ENCODE results near the gene GRIPAP1.
A peak's percentile ranks its signal among the peaks of the same experiment; 100 is the strongest.

Gene GRIPAP1

GRCh38 chrX:48957827-48958634 is 44.0 kb downstream of the GRIPAP1 start:
- peak; percentile 92 for DNase-seq

DNA sequence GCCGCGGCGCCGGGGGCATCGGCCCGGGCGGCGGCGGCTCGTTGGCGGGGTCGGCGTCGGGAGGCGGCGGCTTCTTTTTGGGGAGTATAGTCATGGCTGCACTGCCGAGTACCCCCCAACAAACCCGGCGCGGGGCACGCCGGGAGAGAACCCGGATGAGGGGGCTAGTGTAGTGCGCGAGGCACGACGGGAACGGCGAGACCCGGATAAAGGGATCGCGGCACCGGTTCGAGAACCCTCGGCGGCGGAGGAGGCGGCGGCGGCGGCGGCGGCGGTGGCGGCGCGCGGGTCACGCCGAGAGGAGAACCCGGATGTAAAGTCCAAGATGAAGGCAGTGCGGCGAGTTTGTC is 44.6 kb downstream of the GRIPAP1 start, which contains the start of gene OTUD5:
Gene OTUD5, minus strand, starts transcription at position 131 of the 350 bp plus-strand sequence. Its CDS starts 37 bp downstream, at position 94.
- DNase-seq: peak; percentile 55

DNA sequence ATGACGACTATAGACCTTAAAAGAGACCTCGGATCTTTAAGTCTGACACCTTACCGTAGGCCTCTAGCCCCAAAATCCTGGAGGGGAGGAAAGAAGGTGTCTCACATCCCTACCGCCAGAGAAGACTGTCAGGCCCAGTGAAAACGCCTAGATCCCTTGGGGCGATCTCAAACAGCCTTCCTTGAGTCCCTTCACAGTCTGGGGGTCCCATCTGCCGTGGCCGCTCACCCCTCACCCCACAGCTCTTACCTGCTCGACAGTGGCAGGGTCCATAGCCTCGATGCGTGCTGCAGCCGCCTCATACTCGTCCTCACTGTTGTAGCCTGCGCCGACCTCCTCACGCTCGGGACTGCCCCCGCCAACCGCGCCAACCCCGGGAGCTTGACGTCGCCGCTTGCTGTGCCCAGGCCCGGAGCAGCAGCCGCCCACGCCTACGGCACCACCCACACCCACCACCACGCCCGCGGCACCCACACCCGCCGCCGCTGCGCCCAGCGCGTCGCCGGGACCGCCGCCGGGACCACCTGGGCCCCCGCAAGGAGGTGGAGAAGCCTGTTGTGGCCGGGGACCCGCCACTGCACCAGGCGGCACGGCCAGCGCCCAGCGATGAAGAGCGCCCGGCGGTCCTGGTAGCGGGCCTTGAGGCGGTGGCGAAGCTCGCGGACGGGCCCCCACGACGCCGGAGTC is 45.2 kb downstream of the GRIPAP1 start:
- DNase-seq: no peak

DNA sequence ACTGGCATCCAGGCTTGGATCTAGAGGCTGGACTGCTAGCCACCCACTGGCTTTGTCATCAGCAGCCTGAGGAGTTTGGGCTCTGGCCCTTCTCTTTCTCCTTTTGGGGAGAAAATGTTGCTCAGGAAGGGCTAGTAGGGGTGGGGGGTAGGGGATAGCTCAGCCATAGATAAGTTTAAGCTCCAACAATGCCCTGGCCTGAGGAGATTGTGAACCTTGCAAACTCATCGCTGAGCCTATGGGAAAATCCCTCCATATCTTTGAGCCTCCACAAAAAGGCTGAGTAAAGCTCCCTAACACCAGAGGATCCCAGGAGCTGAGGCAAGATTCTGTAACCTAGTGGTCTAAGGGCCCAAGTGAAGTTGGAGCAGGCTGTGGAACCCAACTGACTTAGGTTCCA is 53.5 kb downstream of the GRIPAP1 start:
- no peak for DNase-seq

DNA sequence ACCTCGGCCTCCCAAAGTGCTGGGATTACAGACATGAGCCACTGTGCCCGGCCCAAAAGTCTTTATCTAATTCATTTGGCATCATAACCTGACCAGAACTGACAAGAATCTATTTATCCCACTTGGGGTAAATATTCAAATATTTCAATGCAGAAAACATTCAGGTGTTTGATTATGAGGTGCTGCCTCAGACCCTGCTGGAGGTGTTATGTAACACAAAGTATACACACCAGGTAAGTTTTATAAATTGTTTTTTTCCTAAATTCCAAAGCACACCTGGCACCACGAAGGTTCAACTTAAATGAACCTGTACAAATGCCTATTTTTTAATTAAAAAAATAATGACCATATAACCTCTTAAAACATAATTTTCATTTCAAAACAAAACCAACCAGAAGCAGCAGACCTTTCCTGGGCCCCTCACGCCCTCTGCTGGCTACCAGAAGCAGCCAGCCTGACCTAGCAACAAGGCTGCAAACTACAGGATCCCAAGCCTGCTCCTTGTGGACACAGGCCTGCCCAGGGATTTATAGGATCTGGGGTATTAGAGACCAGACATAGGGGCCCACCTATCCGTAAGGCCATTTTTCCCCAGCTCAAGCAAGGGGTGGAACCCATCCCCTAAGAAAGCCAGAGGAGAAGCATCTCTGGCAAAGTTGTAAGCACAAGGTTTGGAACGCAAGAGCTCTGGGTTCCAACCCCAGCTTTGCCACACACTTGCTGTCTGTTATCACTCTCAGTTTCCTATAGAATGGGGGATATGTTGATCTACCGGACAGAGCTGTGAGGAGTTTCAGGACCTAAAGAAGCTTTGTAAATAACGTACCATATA is 56.3 kb downstream of the GRIPAP1 start:
- peak; percentile 16 for DNase-seq

DNA sequence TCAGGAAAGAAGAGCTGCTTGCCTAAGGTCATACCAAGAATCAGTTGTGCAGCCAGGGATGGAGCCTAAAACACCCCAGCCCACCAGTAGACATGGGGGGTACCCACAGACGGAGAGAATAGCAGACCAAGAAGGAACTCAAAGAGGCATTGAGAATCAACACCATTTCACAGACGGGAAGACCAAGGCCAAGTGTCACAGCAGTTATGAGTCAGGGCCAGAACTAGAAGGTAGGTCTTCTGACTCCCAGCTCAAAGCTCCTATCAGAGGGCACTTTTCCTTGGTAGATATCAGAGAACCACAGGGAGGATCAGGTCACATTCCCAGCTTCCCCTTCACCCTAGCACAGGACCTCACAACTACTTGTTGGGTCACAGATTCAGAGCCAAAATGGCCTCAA is 59.2 kb downstream of the GRIPAP1 start:
- DNase-seq: no peak

GRCh38 chrX:48940404-48940955 is 61.6 kb downstream of the GRIPAP1 start:
- DNase-seq: no peak

- no peak for DNase-seq
Measured at GRCh38 chrX:48939524-48940228, 62.4 kb downstream of the GRIPAP1 start.

GRCh38 chrX:48938721-48939425 is 63.2 kb downstream of the GRIPAP1 start:
- DNase-seq: no peak

- no peak for DNase-seq
Measured at GRCh38 chrX:48937054-48937907, 64.8 kb downstream of the GRIPAP1 start.

DNA sequence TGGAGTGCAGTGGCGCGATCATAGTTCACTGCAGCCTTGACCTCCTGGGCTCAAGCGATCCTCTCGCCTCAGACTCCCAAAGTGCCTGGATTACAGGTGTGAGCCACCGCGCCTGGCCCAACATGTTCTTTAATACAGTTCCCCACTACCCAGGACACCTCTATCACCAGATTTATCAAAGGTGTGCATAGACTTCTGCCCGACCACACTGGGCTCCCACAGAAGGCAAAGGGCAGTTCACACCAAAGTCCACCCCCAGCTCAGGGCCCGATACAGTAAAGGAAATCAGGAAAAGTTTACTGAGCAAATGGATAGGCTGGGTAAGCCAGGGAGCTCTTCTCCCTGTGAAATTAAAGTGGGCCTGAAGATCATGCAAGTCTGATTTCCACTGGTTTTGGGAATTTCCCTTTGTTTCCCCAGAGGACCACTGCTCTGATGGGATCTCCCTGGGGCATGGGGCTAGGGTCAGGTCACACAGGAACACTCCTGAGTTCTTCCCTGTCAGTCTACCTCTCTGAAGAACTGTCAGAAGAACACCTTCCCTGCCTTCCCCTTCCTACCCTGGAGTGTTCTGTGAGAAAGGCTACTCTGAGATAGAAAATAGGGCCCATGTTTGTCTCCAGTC is 65.5 kb downstream of the GRIPAP1 start:
- DNase-seq: no peak

DNA sequence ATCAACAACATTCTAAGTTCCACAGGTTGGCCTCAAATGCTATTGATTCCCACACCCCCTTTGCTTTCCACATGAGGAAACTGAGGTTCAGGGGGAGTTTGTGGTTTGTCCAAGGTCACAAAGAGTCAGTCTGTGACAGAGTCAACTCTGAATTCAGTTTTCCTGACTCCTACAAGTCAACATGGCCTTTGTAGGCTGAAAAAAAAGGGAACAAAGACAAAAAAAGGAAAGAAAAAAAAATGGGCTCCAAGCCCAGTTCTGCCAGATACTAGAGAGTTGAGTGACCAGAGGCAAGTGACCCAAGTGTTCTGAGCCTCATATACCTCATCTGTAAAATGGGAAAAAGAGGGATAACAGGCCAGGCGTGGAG is 66.8 kb downstream of the GRIPAP1 start:
- no peak for DNase-seq

DNA sequence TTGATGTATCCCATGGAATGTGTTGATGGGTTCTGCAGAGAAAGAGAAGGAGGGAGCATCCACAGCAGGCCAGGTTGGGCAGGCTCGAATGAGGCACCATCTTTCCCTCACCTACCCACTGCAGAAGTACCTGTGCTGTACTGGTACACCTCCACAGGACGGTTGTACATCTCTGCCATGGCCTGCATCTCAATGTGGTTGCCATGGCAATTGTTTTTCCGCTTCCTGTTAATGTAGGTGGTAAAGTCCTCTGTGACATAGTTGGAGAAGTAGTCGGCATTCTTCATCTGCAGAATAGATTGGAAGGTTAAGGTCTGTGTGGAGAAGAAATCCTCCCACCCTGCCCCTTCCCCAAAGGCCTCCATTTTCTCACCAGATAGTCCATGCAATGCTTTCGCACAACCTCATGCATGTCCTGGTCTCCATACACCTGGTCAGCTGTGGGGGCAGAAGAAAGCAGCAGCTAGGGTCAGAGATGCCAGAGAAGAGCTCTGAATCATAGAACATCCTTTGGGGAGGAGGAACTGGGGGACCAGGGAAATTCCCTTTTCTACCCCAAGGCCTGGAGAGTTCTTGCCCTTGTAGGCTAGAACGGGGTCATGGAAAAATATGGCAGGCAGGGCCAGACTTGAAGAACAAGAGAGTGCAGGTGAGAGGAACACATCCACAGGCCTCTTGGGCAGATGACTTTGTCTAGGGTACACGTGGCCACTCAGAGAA is 67.3 kb downstream of the GRIPAP1 start:
- DNase-seq: no peak

DNA sequence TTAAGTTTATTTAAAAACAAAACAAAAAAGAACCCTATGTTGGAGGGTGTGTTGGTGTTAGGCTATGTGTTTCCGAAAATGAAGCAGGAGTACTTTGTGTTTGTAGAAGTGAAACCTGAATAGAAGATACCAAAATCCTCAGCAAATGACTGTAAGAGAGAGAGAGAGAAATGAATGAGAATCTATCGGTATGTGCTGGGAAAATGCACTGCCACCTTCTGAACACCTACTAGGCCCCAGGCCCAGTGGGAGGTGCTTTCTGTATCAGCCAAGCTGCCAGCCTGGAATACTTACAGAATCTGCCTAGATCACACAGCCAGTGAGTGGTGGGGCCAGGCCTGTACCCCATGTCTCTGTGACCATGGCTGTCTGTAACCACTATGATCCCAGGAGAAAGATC is 68.3 kb downstream of the GRIPAP1 start:
- DNase-seq: no peak

GRCh38 chrX:48927736-48928382 is 74.2 kb downstream of the GRIPAP1 start:
- no peak for DNase-seq

GRCh38 chrX:48927123-48927522 is 74.9 kb downstream of the GRIPAP1 start:
- no peak for DNase-seq

DNA sequence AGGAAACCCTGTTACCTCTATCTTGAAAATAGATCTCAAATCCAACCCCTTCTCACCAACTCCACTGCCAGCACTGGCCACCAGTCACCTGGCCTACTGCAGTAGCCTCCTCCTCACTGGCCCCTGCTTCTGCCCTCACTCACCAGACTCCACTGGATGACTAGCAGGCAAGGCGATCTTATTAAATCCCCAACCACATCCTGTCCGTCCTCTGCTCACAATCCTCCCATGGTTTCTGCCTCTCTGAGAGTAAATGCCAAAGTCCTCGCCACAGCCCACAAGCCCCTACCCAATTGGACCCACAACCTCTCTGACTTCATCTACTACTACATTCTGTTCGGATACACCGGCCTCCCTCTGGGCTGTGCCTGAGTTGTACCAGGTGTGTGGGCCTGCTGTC is 77.8 kb downstream of the GRIPAP1 start:
- DNase-seq: no peak

GRCh38 chrX:48923771-48924170 is 78.3 kb downstream of the GRIPAP1 start:
- no peak for DNase-seq
